ENCODE results near the gene CUEDC1.
A peak's percentile ranks its signal among the peaks of the same experiment; 100 is the strongest.

CUEDC1 gene

DNA sequence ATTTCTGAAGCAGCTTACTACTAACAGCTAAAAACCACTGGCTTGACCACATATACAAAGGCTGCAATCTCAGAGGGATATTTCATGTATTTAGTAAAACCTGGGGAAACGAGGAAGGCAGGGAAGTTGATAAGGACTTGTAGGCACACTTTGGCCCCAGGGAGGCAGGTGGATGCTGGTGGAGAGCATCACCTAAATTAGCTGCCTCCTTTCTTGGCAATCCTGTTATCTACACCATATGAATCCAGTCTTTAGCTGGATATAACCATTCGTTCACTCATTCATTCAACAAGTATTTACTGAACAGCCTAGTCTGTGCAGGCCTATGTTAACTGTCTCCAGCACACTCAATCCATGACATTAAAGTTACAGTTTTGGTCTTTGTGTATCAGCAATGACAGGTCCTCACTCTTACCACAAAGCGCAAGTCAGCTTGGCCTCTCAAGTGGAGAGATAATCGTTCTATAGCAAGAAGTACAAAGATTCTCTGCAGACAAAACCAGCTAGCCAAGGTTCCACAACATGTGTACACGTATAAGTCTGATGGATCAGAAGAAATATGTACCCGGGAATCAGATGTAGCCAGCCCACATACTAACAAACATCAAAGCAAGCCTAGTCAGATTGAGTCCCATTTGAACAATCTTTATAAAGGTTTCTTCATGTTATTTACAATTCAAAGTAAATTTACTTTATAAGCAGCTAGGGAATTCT is 116.2 kb downstream of the CUEDC1 start:
- DNase-seq (ENCODE audit: extremely low spot score): no peak
- ChIA-PET CTCF (interaction anchor here (0.9 to 1.4 kb wide), 5 partner anchors 9 to 596 kb away, joined by 3 to 6 read pairs (median 3); no protein-coding TSS in a partner anchor), POLR2A (interaction anchor here (0.6 kb wide), 1 partner anchor 11 kb away, joined by 3 read pairs; the partner anchor contains the start of gene MRPS23)
- TF ChIP-seq, protein P1, sequence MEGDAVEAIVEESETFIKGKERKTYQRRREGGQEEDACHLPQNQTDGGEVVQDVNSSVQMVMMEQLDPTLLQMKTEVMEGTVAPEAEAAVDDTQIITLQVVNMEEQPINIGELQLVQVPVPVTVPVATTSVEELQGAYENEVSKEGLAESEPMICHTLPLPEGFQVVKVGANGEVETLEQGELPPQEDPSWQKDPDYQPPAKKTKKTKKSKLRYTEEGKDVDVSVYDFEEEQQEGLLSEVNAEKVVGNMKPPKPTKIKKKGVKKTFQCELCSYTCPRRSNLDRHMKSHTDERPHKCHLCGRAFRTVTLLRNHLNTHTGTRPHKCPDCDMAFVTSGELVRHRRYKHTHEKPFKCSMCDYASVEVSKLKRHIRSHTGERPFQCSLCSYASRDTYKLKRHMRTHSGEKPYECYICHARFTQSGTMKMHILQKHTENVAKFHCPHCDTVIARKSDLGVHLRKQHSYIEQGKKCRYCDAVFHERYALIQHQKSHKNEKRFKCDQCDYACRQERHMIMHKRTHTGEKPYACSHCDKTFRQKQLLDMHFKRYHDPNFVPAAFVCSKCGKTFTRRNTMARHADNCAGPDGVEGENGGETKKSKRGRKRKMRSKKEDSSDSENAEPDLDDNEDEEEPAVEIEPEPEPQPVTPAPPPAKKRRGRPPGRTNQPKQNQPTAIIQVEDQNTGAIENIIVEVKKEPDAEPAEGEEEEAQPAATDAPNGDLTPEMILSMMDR (IDR thresholded peaks at IDR 0.05; ENCODE audit: control extremely low read depth, extremely low read depth, low read depth, missing control alignments): no peak

DNA sequence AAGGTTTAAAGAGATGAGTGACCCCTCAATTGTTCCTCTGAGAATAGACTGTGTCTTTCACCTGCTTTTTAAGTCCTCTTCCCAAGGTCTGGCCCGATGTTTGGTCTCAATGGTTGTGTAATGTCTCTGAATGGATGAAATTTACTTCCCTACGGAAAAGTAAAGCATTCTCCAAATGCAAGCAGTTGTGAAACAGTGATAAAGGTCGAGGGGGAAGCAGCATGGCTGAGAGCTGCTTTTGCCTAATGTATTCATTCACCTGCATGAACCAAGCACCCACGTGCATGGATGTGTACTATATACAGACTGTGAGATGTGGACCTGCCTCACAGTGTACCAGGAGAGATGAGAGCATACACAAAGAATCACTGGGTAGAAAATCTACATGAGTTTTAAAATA is 116.8 kb downstream of the CUEDC1 start:
- ChIA-PET POLR2A (no interaction called here), CTCF (interaction anchor here (0.6 to 1.4 kb wide), 5 partner anchors 9 to 595 kb away, joined by 3 to 6 read pairs (median 3); no protein-coding TSS in a partner anchor)
- TF ChIP-seq, protein P1 (IDR thresholded peaks at IDR 0.05; ENCODE audit: control extremely low read depth, extremely low read depth, low read depth, missing control alignments): no peak
- DNase-seq (ENCODE audit: extremely low spot score): no peak

DNA sequence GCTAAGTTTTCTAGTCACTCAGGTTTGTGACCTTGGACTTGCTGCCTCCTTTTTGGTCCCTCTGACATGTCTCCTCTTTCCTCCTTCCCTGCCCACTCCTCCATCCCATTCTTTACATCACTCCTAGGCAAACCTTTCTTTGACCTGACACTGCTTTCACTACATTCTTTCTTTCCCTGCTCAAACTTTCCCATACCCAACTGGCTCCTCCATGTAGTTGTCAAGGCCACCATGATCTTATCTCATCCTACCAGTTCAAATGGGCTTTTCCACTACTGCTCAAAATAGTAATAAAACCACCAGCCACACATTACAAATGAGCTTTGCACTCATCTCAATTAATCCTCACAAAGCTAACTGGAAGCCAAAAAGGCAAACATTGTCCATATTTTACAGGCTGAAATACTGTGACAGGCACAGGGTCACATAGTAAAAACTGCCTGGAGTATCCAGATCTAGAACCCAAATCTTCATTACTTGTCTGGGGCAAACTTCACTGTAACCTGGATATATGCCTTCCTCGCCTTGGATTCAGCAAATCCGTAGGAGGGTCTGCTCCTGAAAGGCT is 119.8 kb downstream of the CUEDC1 start:
- CTCF ChIA-PET: interaction anchor here (3.4 to 5.8 kb wide), 2 partner anchors 12 to 23 kb away, joined by 23 to 74 read pairs; partner anchors contain the start of gene MRPS23

DNA sequence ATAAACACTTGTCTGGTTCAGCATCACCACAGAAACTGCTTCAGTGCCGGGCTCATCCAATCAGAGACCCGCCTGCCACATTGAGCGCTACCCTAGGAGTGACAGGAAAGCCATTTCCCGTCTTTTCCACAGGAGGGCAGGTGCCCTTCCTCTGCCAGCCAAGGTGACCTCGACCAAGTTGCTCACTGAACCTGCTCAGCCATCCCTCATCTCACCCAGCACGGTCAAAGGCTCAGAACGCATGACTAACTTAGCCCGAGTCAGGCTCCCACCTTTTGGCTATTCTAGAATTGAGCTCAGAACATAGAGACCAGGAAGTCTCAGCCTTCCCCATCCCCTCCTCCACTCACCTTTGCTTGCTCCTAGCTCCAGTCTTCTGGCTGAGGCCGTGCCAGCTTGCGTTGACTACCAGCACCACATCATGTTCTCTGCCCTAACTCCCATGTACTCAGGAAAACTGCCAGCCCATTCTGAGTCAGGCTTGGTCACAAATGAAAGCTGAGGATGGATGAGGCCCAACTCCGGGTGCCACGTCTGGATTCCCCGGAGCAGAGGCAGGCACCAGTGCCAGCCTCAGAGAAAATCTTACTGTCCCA is 121.0 kb downstream of the CUEDC1 start:
- DNase-seq (ENCODE audit: extremely low spot score): no peak
- POLR2A ChIA-PET: no interaction called here
- TF ChIP-seq, protein P1 (IDR thresholded peaks at IDR 0.05; ENCODE audit: control extremely low read depth, extremely low read depth, low read depth, missing control alignments): no peak

More for the DNA sequence above, 119.8 kb downstream of the CUEDC1 start:
- DNase-seq (ENCODE audit: extremely low spot score): no peak
- POLR2A ChIA-PET: no interaction called here
- TF ChIP-seq, protein P1 (IDR thresholded peaks at IDR 0.05; ENCODE audit: control extremely low read depth, extremely low read depth, low read depth, missing control alignments): no peak

DNA sequence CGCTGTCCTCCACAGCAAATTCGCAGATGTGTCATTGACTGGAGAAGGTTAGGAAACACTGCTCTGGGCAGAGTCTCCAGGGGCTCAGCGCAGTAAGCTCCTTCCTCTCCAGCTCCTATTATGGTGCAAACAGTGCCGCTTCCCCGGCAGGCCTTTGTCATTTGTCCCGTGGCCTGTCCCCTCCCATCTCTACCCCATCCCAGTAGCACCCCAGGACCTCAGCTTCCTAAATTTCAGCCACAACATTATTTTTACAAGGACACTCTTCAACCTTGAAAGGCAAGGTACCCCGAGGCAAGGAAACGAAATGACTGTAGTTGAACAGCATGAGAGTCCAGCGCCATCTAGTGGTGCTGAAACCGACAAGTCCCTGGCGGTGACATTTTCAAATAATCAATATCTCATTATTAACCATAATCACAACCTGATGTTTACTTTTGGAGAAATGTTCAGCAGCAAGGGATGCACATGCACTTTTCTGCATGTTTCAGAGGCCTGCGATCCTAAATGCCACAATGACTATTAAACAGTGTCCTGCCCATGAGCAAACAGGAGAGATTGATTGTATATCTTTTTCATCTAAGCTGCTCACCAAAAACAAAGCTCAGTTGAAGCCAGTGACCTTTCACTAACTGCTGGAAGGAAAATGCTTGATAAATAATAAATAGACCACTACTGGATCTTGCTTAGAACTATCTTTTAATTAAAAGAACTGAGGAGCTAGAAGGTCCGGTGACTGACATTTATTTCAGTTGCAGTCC is 121.9 kb downstream of the CUEDC1 start:
- peak; percentile 69 for DNase-seq (ENCODE audit: extremely low spot score)
- CTCF ChIA-PET: interaction anchor here (0.6 to 5.8 kb wide), 54 partner anchors 8 to 746 kb away, joined by 3 to 74 read pairs (median 4); partner anchors contain the start of genes MRPS23 and SRSF1
- POLR2A ChIA-PET: no interaction called here
- TF ChIP-seq, protein P1 (IDR thresholded peaks at IDR 0.05; ENCODE audit: control extremely low read depth, extremely low read depth, low read depth, missing control alignments): peak; percentile 90

More for the DNA sequence above, 121.0 kb downstream of the CUEDC1 start:
- CTCF ChIA-PET: interaction anchor here (0.7 to 5.8 kb wide), 34 partner anchors 9 to 745 kb away, joined by 3 to 74 read pairs (median 6); partner anchors contain the start of genes MRPS23 and SRSF1
